Adrenal gland (tissue), 19 donors: ENCODE data around the gene ACTR1B. TPM values are rescaled to one million over a fixed set of nuclear protein-coding genes. Genes with fewer than 3 reads are reported as not detected.
"Not testable (repeated sequence)": the region's sequence is repeated elsewhere in the genome, so short reads cannot be mapped to it uniquely, and the experiment has no call there.

Source experiments
- DNase-seq, 7 donors: peaks; one replicate each; pipeline ENCODE4 v3.0.0-alpha.2; 2019 to 2020
- H3K27ac ChIP-seq, 5 donors: fragments of 200-600 bp; sonication (generic) in 4 of 5; 1 replicate in 3 of 5; 2 replicates in 2 of 5; pipeline versions ENCODE4 v1.5.1 to v1.8.0; 2016 to 2020; ENCODE audit warnings: mild to moderate bottlenecking in 1 of 5
- H3K27me3 ChIP-seq: fragments of 200-600 bp; 2 replicates; pipeline ENCODE4 v1.8.0; 2021
- H3K36me3 ChIP-seq, 2 donors: fragments of 200-600 bp; replicated peaks in 1 of 2; 1 replicate in 1 of 2; 2 replicates in 1 of 2; pipeline versions ENCODE4 v1.5.1 to v1.8.0; 2018 to 2022
- H3K4me1 ChIP-seq, 2 donors: fragments of 200-600 bp; replicated peaks in 1 of 2; 1 replicate in 1 of 2; 2 replicates in 1 of 2; pipeline versions ENCODE4 v1.5.1 to v1.8.0; 2018 to 2021
- H3K4me3 ChIP-seq, 4 donors: fragments of 200-600 bp; sonication (generic) in 3 of 4; one replicate each; pipeline ENCODE4 v1.5.1; 2016 to 2018
- H3K9me3 ChIP-seq, 3 donors: fragments of 200-600 bp; sonication (generic) in 1 of 3; replicated peaks in 1 of 3; 1 replicate in 2 of 3; 2 replicates in 1 of 3; pipeline versions ENCODE4 v1.5.1 to v1.8.0; 2016 to 2021
- POLR2A ChIP-seq, 2 donors: fragments of 450-650 bp; IDR thresholded peaks; one replicate each; pipeline ENCODE4 v1.6.1; 2017; ENCODE audit warnings: antibody characterized with exemption in 2 of 2, mild to moderate bottlenecking in 2 of 2, moderate library complexity in 1 of 2
- WGBS, 4 donors: extraction: QIAGEN DNeasy Blood & Tissue Kit in 2 of 4; methylation state at CpG; one replicate each; pipeline versions ENCODE4 v1.1.5 to v1.1.7; 2013 to 2017; 5-methylcytosine and 5-hydroxymethylcytosine counted together
- intact Hi-C, 2 donors: fragments of 100-400 bp; cut with DNase I; formaldehyde crosslinking; loops; one replicate each; pipeline versions ENCODE4 v1.14.1 to v1.15.0; 2022 to 2023
- long read RNA-seq, 10 donors: library from polyadenylated mRNA in 3 of 10; unstranded in 2 of 10; stranded (forward) in 1 of 10; transcript quantifications; one replicate each; pipeline ENCODE4 v2.0.0 and lab custom pipeline, GENCODE V29; 2021 to 2026
- polyA plus RNA-seq, 3 donors: library from polyadenylated mRNA; stranded (reverse); fragments of 200-250 nt in 2 of 3; fragments of 350-450 nt in 1 of 3; fragmentation: Illumina TruSeq in 1 of 3; extraction: RNeasy Lipid Tissue Mini Kit (QIAGEN cat#74804) in 1 of 3; gene quantifications; one replicate each; pipeline ENCODE4 v1.2.3, GENCODE V29; 2013 to 2014
- total RNA-seq, 9 donors: library from RNA; depleted of rRNA in 4 of 9; stranded (reverse); fragments of >200 nt in 4 of 9; fragments of 120-200 nt in 1 of 9; fragmentation: NEBNext Ultra II Directional in 1 of 9; extraction: Animal tissue kit (Norgen Biotek cat#: 25700) in 1 of 9; gene quantifications; one replicate each; pipeline versions ENCODE4 v1.1.0 to v1.2.4, GENCODE V29; 2013 to 2023
- TF ChIP-seq, protein P1 (sequence below), 6 experiments: fragments of 450-650 bp in 4 of 6; fragments of 200-600 bp in 2 of 6; sonication (generic) in 1 of 6; IDR thresholded peaks; 1 replicate in 5 of 6; 2 replicates in 1 of 6; pipeline versions ENCODE4 v1.5.1 to v1.8.0; 2016 to 2021; ENCODE audit warnings: antibody characterized with exemption in 6 of 6, mild to moderate bottlenecking in 2 of 6, moderate library complexity in 1 of 6
- donor health status: healthy with polysubstance abuse.
- donor health status: Bipolar disorder and iron deficiency.
- donor health status: DM: yes; HTN: yes; CAD: no.
- donor health status: DM: no; HTN: no; CAD: no.
- donor health status: DM: no; HTN: no; CAD: no.
- donor health status: DM: yes; HTN: yes; CAD: no.

ACTR1B gene
- total RNA-seq = 100 to 1,000 TPM in 5 of 9 donors, 10 to 100 TPM in 4; 45.1 to 130 (median 103) TPM
- polyA plus RNA-seq = 100 to 1,000 TPM in 1 of 3 donors, 10 to 100 TPM in 2; 39.0 to 105 (median 88.6) TPM
- long read RNA-seq, donor 1, transcript ACTR1B-201 (11 exons, 2,243 nt) = major isoform, 14 of 20 reads
- long read RNA-seq, donor 1, partial matches to known transcripts = 0 of 20 reads
- long read RNA-seq, donor 1, other reads (novel, unspliced or antisense) = 6 of 20 reads
- long read RNA-seq, donor 2, transcript ACTR1B-201 (11 exons, 2,243 nt) = major isoform, 10 of 18 reads
- long read RNA-seq, donor 2, partial matches to known transcripts = 8 of 18 reads
- long read RNA-seq, donor 2, other reads (novel, unspliced or antisense) = 0 of 18 reads
- long read RNA-seq, donor 3, transcript ACTR1B-201 (11 exons, 2,243 nt) = major isoform, 9 of 9 reads
- long read RNA-seq, donor 3, partial matches to known transcripts = 0 of 9 reads
- long read RNA-seq, donor 3, other reads (novel, unspliced or antisense) = 0 of 9 reads
- long read RNA-seq, donor 4, transcript ACTR1B-201 (11 exons, 2,243 nt) = major isoform, 19 of 29 reads
- long read RNA-seq, donor 4, partial matches to known transcripts = 6 of 29 reads
- long read RNA-seq, donor 4, other reads (novel, unspliced or antisense) = 4 of 29 reads
- long read RNA-seq, donor 5, transcript ACTR1B-201 (11 exons, 2,243 nt) = major isoform, 100 of 157 reads
- long read RNA-seq, donor 5, partial matches to known transcripts = 14 of 157 reads
- long read RNA-seq, donor 5, other reads (novel, unspliced or antisense) = 43 of 157 reads
- long read RNA-seq, donor 6, transcript ACTR1B-201 (11 exons, 2,243 nt) = major isoform, 24 of 32 reads
- long read RNA-seq, donor 6, partial matches to known transcripts = 5 of 32 reads
- long read RNA-seq, donor 6, other reads (novel, unspliced or antisense) = 3 of 32 reads
- long read RNA-seq, donor 7, transcript ACTR1B-201 (11 exons, 2,243 nt) = major isoform, 7 of 7 reads
- long read RNA-seq, donor 7, partial matches to known transcripts = 0 of 7 reads
- long read RNA-seq, donor 7, other reads (novel, unspliced or antisense) = 0 of 7 reads
- long read RNA-seq, donor 8, transcript ACTR1B-201 (11 exons, 2,243 nt) = major isoform, 24 of 42 reads
- long read RNA-seq, donor 8, partial matches to known transcripts = 13 of 42 reads
- long read RNA-seq, donor 8, other reads (novel, unspliced or antisense) = 5 of 42 reads
- long read RNA-seq, donor 9, transcript ACTR1B-201 (11 exons, 2,243 nt) = major isoform, 9 of 9 reads
- long read RNA-seq, donor 9, partial matches to known transcripts = 0 of 9 reads
- long read RNA-seq, donor 9, other reads (novel, unspliced or antisense) = 0 of 9 reads
- long read RNA-seq, donor 10, transcript ACTR1B-201 (11 exons, 2,243 nt) = major isoform, 7 of 7 reads
- long read RNA-seq, donor 10, partial matches to known transcripts = 0 of 7 reads
- long read RNA-seq, donor 10, other reads (novel, unspliced or antisense) = 0 of 7 reads

GRCh38 chr2:97663962-97664635 is at the start of gene ACTR1B:
Gene ACTR1B, minus strand, starts transcription at chr2:97664044. Its CDS starts 154 bp downstream, at chr2:97663890.
- TF ChIP-seq, protein P1, sequence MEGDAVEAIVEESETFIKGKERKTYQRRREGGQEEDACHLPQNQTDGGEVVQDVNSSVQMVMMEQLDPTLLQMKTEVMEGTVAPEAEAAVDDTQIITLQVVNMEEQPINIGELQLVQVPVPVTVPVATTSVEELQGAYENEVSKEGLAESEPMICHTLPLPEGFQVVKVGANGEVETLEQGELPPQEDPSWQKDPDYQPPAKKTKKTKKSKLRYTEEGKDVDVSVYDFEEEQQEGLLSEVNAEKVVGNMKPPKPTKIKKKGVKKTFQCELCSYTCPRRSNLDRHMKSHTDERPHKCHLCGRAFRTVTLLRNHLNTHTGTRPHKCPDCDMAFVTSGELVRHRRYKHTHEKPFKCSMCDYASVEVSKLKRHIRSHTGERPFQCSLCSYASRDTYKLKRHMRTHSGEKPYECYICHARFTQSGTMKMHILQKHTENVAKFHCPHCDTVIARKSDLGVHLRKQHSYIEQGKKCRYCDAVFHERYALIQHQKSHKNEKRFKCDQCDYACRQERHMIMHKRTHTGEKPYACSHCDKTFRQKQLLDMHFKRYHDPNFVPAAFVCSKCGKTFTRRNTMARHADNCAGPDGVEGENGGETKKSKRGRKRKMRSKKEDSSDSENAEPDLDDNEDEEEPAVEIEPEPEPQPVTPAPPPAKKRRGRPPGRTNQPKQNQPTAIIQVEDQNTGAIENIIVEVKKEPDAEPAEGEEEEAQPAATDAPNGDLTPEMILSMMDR (IDR thresholded peaks at IDR 0.05) = peak; percentile 23 to 77 (median 60)
- peak; percentile 68 to 93 for TF ChIP-seq POLR2A (IDR thresholded peaks at IDR 0.05)
- 0 to 1% (median 1%) methylated on average over 21 to 60 of the region's 60 CpGs for WGBS, 4 donors
- H3K27ac ChIP-seq = peak within 1 kb of the TSS; percentile 83 to 99 (median 97)
- H3K9me3 ChIP-seq = no peaks in the 10 kb centered on the region
- peak within 1 kb of the TSS; percentile 33 to 86 (median 53) for H3K4me3 ChIP-seq
- peaks cover 0 to 5% of the 10 kb centered on the region in 2 donors for H3K36me3 ChIP-seq
- DNase-seq = peak; percentile 98 to 99 (median 98)
- H3K27me3 ChIP-seq = no peaks in the 10 kb centered on the region
- peaks cover 12 to 30% of the 10 kb centered on the region in 2 donors for H3K4me1 ChIP-seq
- intact Hi-C loops = no loop called here

GRCh38 chr2:97712693-97713295 is 49.0 kb upstream of the ACTR1B start:
- whole genome bisulfite sequencing, 4 donors = 71 to 79% (median 74%) methylated on average over 7 to 11 of the region's 11 CpGs
- Histone ChIP-seq H3K27ac (no peak overlapping the region), H3K4me1 (no peaks in the 10 kb centered on the region), H3K4me3 (no peak overlapping the region), H3K27me3 (no peaks in the 10 kb centered on the region), H3K9me3 (no peaks in the 10 kb centered on the region), H3K36me3 (no peaks in the 10 kb centered on the region)
- DNase-seq = no peak
- TF ChIP-seq, protein P1 (IDR thresholded peaks at IDR 0.05) = no peak
- no peak for TF ChIP-seq POLR2A (IDR thresholded peaks at IDR 0.05)
- intact Hi-C loops = no loop called here

- intact Hi-C loops, H3K36me3 ChIP-seq, H3K27ac ChIP-seq, H3K27me3 ChIP-seq, H3K4me1 ChIP-seq, H3K9me3 ChIP-seq, DNase-seq, H3K4me3 ChIP-seq: not testable (repeated sequence)
- WGBS, 4 donors = 53 to 81% (median 69%) methylated on average over 9 of the region's 9 CpGs
Measured at GRCh38 chr2:97712175-97712574, 48.3 kb upstream of the ACTR1B start.

- 77 to 85% (median 82%) methylated on average over 6 of the region's 6 CpGs for WGBS, 4 donors
- TF ChIP-seq, protein P1 (IDR thresholded peaks at IDR 0.05) = no peak
- no peak for TF ChIP-seq POLR2A (IDR thresholded peaks at IDR 0.05)
- intact Hi-C loops = no loop called here
Measured at GRCh38 chr2:97711394-97711711, 47.5 kb upstream of the ACTR1B start.

More at GRCh38 chr2:97711394-97711711, 47.5 kb upstream of the ACTR1B start:
- Histone ChIP-seq H3K27me3 (no peaks in the 10 kb centered on the region), H3K36me3 (no peaks in the 10 kb centered on the region), H3K4me3 (no peak overlapping the region), H3K27ac (no peak overlapping the region), H3K9me3 (no peaks in the 10 kb centered on the region), H3K4me1 (no peaks in the 10 kb centered on the region)
- no peak for DNase-seq
